GM19372 (cell line): ENCODE results near the gene ECM1.

Experiments used
- ATAC-seq: cut with Tn5 transposase; IDR thresholded peaks from one replicate; pipeline ENCODE4 v1.9.1; 2021; ENCODE audit warnings: mild to moderate bottlenecking, low read depth, moderate library complexity; ENCODE audit not compliant: unreplicated experiment

Gene ECM1

DNA sequence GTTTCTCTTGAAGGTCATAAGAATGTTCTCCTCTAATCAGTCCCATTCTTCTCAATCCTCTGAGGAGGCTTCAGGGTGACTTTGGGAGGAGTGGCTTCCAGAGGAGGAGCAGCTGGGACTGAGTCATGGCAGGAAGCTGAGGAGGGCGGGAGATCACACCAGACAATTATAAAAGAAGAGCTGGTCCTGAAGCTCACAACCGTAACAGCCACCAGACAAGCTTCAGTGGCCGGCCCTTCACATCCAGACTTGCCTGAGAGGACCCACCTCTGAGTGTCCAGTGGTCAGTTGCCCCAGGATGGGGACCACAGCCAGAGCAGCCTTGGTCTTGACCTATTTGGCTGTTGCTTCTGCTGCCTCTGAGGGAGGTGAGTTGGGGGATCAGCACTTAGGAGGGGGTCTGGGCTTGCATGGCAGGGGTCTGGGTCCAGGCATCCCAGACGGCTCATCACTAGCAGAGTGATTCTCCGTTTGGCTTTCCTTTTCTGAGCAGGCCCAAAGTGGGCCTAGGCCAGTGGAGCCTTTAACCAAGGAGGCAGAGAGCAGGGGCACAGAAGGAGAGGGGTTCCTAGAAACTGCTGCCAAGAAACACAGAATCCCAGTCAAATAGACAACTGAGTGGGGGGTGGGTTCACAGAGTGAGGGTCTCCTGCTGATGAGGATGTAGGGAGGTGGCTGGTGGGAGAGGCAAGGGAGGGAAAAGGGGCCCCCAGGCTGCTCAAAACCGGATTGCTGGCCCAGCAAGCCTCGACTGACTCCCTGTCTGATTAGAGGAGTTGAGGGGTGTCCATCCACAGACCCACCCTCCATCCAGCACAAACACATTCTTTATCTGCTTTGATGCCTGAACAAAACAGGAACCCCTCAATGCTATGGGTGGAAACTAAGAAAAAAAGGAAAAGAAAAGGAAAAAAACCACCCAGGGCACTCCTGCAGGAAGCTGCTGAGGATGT lies at the start of gene ECM1:
ECM1 (plus strand) TSS at position 198 of the 953 bp plus-strand sequence; CDS start at position 299, 101 bp downstream.
- no peak for ATAC-seq

DNA sequence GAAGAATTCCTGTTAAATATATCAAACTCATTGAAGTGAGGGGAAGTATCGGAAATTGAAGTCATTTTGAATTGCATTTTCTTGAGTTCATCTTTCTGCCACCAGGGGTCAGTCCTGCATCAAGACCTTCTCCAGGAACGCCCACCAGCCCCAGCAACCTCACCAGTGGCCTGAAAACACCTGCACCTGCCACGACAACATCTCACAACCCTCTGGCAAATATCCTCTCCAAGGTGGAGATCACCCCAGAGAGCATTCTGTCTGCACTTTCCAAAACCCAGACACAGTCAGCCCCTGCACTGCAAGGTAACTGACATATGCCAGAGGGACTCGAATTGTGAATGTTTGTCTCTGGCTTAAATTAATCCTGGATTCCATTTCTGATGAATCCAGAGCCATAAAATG lies 43.5 kb upstream of the ECM1 start:
- no peak for ATAC-seq

DNA sequence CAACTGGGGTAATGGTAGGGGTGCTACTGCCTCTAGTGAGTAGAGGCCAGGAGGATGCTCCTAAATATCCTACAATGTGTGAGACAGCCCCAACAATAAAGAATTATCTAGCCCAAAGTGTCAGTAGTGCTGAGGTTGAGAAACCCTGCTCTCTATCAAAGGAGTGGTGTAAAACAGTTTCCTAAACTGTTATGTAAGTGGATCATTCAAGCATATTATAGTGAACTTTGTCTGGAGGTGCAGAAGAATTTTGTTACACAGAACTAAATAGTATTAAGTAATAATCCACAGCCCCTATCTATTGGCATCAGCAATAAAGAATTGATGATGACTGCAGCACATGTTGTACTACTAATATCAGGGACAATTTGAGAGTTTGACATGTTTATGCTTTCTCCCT lies 40.9 kb upstream of the ECM1 start:
- no peak for ATAC-seq

DNA sequence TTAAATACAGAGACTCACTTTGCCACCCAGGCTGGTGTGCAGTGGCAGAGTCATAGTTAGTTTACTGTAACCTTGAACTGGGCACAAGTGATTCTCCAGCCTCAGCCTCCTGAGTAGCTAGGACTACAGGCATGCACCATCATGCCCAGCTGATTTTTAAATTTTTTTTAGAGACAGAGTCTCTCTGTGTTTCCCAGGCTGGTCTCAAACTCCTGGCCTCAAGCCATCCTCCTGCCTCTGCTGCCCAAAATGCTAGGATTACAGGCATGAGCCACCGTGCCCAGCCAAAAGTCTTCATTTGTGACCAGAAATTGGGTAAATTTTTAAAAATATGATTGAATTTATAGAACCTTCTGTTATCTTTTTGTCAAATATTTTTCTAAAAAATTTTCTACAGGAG lies 38.6 kb upstream of the ECM1 start:
- ATAC-seq, result no peak

DNA sequence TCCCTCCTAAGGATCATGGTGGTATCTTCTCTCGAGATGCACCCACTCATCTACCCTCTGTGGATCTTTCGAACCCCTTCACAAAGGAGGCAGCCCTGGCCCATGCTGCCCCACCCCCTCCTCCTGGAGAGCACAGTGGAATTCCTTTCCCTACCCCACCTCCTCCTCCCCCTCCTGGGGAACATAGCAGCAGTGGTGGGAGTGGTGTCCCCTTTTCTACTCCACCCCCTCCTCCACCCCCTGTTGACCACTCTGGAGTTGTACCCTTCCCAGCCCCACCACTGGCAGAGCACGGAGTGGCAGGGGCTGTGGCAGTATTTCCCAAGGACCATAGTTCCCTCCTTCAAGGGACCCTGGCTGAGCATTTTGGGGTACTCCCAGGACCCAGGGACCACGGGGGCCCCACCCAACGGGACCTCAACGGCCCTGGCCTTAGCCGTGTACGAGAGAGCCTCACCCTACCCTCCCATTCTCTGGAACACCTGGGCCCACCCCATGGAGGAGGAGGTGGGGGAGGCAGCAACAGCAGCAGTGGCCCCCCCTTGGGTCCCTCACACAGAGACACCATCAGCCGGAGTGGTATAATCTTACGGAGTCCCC lies 35.2 kb upstream of the ECM1 start:
- ATAC-seq, result no peak

DNA sequence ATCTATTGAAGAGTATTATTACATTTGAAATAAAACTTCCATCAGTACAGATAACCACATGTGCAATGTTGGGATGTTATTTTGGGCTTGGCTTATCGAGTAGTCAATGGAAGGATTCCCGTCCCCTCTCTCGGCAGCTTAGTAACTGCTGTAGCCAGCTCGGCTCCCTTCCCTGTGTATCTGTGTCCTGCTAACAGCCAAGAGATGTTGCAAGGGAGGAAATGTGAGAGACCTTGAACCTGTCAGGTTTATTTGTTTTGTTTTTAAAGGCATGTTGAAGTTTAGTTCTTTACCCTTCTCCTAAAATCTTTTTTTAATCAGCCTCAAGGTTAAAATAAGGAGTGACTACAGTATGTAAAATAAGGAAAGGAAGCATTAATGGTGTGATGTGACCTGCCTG lies 34.2 kb upstream of the ECM1 start:
- no peak for ATAC-seq

DNA sequence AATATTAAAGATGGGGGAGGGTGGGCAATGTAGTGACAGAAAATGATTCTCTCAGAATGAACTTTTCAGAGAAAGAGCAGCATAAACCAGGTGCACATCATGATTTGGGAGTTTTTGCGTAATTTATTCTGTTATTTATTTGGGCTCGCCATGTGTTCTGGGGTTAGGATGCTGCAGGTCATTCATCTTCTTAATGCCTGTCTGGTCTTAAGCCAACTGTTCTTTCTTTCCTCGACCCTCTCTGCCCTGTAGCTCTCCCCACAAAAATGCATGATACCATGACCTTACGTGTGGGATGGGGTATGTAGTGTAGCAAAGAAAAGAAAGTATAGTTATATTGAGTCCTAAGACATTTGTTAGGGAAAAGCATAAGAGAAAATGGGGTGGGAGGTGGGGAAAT lies 33.0 kb upstream of the ECM1 start:
- no peak for ATAC-seq

DNA sequence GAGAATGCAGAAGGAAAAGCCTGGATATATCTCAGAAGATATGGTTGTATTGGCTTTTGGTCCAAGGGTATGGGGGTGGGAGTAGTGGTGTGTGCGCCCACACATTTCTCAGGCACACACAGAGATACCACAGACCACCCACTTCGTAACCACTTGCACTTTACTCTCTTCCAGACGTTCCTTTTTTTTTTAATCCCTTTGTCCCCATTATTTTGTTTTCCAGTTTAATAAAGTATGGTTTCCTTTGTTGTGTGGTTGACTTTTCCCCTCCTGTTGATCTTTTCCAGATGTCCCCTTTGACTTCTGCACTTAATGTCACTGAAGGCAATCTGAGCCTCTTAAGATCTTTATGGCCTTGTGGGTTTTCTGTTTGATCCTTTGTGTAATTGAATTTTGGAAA lies 31.2 kb upstream of the ECM1 start:
- no peak for ATAC-seq

DNA sequence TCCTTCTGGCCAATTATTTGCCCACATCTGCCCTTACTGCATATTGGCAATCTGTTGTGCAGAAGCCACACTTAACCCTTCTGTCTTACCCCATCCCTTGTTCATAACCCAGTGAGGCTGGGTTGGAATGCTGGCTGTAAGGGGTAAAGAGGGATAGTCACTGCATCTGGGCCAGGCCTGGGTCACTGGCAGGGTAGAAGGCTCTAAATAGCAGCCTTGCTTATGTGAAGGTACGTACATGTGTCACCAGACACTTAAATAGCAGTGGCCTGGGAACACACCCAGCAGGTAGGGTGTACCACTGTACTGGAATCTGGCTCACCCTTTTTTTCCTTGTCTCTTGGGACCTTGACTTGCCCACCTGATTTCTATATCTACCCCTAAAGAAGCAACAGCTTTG lies 30.6 kb upstream of the ECM1 start:
- ATAC-seq, result no peak

DNA sequence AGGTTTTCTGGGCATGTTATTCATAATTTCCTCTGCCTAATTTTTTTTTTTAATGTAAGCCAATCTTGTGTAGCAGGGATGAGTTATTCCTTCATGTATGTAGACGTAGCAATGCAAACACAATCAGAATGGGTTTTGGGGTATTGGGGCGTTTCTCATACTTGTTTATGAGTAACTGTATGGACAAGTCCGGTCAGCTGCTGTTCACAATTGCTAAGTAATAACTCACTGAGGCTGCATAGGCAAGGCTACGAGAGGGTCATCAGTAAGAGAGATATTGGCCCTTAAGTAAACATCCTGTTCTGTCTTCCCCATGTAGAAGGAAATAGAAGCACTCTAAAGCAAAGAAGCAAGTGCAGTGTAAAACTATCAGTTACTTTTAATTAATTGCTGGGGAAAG lies 30.2 kb upstream of the ECM1 start:
- no peak for ATAC-seq

DNA sequence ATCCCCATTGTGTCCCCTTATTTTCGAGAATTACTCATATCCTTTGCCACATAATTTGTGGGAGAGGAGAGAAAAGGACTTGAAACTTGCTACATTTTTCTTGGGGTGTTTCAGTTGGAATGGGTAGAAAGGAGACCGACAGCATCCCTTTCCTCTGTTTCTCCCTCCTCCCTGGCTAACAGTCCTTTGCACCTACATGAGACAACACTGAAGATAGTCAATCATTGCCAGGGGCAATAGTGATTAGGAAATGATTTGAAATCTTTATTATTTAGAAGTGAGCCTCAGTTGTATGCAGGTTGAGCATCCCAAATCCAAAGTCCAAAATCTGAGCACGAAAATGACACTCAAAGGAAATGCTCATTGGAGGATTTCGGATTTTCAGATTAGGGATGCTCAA lies 28.5 kb upstream of the ECM1 start:
- ATAC-seq, result no peak

DNA sequence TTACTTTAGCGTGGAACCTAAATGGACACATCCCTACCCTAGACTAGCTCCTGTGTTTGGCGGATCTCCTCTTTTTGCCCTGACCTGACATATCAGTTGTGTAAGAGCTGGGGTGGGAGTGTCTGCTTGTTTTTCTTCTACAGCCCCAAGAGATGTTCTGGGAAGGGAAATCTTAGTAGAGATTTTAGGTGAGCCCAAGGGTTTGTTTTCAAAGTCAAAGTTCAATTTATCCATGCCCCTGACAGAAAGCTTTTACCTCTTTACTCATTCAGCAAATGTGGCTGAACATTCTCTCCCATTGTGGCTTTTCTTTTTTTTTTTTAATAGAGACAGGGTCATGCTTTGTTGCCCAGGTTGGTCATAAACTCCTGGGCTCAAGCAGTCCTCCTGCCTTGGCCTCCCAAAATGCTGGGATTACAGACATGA lies 28.0 kb upstream of the ECM1 start:
- ATAC-seq, result no peak

DNA sequence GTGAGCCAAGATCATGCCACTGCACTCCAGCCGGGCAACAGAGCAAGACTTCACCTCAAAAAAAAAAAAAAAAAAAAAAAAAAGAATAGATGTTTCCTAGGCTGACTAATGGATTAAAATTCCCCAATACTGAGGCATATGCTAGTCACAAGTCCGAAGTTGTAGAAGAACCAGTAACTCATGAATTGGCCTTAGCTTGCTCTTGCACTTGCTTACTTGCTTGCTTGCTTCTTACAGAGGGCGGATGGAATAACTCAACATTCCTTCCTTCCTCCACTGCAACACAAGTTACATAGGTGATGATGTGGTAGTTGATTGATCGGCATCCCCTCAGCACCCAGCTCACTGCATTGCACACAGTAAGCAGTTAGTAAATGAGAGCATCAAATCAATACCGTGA lies 23.5 kb upstream of the ECM1 start:
- no peak for ATAC-seq

DNA sequence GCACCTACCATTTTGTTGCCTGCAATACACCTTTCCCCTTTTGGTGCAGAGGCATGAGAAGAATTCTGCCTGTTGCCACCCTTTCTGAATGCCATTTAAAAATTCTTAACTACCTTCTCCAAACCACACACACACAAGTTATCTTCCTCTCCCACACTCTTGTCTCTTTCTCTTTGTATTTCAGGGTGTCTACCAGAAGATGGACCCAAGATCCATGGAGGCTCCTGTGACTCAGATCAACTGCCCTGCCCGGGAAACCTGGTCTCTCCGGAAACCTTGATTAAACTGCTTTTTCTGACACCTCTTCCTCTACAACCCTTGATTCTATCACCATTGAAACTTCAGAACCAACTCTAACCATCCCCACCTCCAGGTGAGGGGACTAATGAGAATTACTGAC lies 23.0 kb upstream of the ECM1 start:
- ATAC-seq, result no peak

DNA sequence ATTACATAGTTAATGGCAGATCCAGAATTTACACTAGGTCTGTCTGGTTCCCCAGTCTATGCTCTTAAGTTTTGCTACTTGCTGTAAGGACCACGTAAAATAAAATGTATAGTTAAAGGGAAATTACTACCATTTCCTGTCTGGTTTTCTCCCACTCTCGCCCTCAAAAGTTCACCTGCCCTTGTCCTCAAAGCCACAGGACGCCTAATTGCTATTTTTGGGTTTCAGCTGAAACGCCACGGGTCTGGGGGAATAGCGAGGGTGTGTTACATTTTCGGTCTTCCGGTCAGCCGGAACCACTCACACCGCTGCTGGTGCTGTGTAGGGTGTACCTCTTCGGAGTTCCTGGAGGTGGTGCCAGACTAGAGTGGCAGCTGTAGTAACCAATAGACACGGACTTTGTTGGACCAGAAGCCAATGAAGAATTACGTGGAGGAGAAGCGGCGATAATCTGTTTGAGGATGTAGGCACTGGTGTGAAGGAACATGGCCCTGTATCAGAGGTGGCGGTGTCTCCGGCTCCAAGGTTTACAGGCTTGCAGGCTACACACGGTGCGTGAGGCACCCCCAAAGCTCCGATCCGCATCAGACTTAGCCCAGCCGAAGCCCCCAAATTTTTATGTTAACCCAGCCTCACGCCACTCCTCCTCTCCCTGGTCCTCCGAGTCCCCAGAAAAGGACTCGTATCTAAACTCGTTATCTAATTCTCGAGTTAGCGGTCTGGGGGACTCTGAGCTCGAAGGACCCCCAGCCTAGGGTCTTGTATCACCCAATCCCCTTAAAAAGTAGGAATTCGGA lies 20.7 kb upstream of the ECM1 start, which contains the start of gene TARS2:
TARS2 (plus strand) TSS at position 454 of the 797 bp plus-strand sequence; CDS start at position 486, 32 bp downstream.
- ATAC-seq, result peak; percentile 100

DNA sequence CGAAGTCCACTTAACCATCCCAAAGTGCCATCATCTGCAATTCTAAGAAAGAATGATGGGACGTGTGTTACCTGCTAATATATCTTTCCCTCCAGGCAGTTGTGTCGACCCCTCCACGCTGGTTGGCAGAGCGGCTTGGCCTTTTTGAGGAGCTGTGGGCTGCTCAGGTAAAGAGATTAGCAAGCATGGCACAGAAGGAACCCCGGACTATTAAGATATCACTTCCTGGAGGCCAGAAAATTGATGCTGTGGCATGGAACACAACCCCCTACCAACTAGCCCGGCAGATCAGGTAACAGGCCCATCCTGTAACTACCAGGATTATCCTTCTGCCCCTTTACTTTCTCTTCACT lies 20.2 kb upstream of the ECM1 start:
- no peak for ATAC-seq

DNA sequence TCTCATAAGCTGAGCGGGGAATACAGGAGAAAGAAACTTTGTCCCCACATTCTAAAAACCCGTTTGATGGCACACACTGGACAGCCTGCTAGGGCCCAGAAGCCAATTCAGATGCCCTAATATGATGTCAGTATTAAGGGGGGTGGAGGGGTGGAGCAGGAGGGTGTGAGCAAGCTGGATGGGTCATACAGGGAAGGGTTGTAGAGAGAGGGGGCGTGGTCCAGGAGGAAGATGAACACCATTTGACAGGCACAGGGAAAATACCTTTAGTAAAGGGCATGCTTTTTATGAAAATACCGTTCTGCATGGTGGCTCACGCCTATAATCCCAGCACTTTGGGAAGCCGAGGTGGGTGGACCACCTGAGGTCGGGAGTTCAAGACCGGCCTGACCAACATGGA lies 14.7 kb upstream of the ECM1 start:
- ATAC-seq, result no peak

DNA sequence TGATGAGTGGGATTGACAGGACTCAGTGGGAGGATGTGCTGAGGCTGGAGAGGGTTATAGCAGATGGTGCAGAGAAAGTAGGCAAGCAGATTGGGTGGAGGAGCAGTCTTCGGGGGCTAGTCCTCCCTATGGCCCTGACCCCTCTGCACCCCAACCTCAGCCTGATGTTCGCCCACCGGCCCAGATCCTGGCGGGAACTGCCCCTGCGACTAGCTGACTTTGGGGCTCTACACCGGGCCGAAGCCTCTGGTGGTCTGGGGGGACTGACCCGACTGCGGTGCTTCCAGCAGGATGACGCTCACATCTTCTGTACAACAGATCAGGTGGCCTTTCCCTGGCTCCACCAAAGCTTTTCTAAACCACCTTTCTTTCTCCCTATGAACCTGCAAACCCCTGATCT lies 9.6 kb upstream of the ECM1 start:
- ATAC-seq, result no peak

DNA sequence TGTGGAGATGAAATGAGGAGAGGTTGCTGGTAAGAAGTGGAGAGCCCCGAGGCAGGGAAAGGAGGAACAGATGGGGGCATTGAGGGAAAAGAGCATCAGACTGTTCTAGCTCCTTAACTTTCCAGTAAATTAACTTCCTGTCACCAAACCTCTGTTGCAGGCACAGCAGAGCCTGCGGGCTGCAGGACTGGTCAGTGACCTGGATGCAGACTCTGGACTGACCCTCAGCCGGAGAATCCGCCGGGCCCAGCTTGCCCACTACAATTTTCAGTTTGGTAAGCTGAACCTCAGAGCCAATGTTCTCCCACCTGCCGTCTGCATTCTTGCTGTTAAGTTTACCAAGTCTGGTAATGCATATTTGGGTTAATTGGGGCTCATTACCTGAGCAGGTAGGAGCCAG lies 2.5 kb upstream of the ECM1 start:
- ATAC-seq, result no peak

DNA sequence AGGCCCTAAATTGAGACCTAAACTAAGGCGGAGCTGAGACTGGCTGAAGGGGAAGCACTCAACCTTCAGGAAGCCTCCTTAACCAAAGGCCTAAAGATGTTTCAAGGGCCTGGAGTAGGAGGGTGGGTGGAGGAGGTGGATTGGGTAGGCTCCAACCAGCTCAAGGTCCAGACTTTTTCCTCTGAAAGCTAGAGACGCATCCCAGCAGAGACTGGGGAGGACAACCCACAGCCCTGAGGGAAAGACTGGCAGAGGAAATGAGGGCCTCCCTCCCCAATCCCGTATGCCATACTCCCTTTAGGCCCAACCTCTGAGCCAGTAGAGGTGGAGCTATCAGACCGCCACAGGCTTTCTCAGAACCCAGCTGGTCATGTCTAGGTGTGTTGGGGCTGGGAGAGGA lies 1.1 kb downstream of the ECM1 start:
- ATAC-seq, result no peak

DNA sequence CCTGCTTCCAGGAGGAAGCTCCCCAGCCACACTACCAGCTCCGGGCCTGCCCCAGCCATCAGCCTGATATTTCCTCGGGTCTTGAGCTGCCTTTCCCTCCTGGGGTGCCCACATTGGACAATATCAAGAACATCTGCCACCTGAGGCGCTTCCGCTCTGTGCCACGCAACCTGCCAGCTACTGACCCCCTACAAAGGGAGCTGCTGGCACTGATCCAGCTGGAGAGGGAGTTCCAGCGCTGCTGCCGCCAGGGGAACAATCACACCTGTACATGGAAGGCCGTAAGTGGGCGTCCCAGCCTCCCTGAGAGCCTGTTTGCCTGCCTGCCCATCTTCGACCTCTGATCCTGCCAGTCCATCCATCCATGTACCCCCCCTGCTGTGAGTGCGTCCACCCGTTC lies 3.6 kb downstream of the ECM1 start:
- no peak for ATAC-seq
